Vagina (tissue), 2 donors: ENCODE data around the gene SBDS.

ENCODE experiments used
- CTCF ChIP-seq, 3 experiments: fragments of 450-650 bp in 2 of 3; fragments of 200-600 bp in 1 of 3; sonication (generic) in 1 of 3; IDR thresholded peaks; one replicate each; pipeline ENCODE4 v1.5.1; 2017 to 2019; ENCODE audit warnings: antibody characterized with exemption in 3 of 3, mild to moderate bottlenecking in 2 of 3, moderate library complexity in 2 of 3
- POLR2A ChIP-seq, 2 donors: fragments of 450-650 bp; IDR thresholded peaks; one replicate each; pipeline ENCODE4 v1.6.1; 2017; ENCODE audit warnings: antibody characterized with exemption in 2 of 2, mild to moderate bottlenecking in 2 of 2, moderate library complexity in 2 of 2

- TF ChIP-seq POLR2A (IDR thresholded peaks at IDR 0.05) (no peak), CTCF (IDR thresholded peaks at IDR 0.05) (no peak)
These were observed 12.9 kb upstream of the SBDS start for GRCh38 chr7:67008260-67008659.
